IPS-20b (cell line): ENCODE results near the gene TSSK6.

Experiments used
- H3K27ac ChIP-seq: one replicate; pipeline ENCODE4 v1.5.1; 2013; ENCODE audit warnings: low read length
- H3K27me3 ChIP-seq: 2 replicates; pipeline ENCODE4 v1.6.1; 2013; ENCODE audit warnings: mild to moderate bottlenecking, low read length, inconsistent platforms; ENCODE audit not compliant: insufficient read depth
- H3K36me3 ChIP-seq: 2 replicates; pipeline ENCODE4 v1.6.1; 2013; ENCODE audit warnings: low read depth, mild to moderate bottlenecking, inconsistent platforms, low read length, moderate library complexity; ENCODE audit not compliant: insufficient read depth
- H3K4me1 ChIP-seq: 2 replicates; pipeline ENCODE4 v1.6.1; 2013; ENCODE audit warnings: mild to moderate bottlenecking, control low read depth, inconsistent platforms, low read length, moderate library complexity; ENCODE audit not compliant: insufficient read depth
- H3K4me3 ChIP-seq: 2 replicates; pipeline ENCODE4 v1.5.1; 2013; ENCODE audit warnings: mild to moderate bottlenecking, low read length, inconsistent platforms
- H3K9ac ChIP-seq: 2 replicates; pipeline ENCODE4 v1.6.1; 2013; ENCODE audit warnings: low read depth, mild to moderate bottlenecking, inconsistent platforms, low read length, moderate library complexity
- H3K9me3 ChIP-seq: 2 replicates; pipeline ENCODE4 v1.6.1; 2013; ENCODE audit warnings: mild to moderate bottlenecking, low read depth, low read length, inconsistent platforms; ENCODE audit not compliant: insufficient read depth

Gene TSSK6

DNA sequence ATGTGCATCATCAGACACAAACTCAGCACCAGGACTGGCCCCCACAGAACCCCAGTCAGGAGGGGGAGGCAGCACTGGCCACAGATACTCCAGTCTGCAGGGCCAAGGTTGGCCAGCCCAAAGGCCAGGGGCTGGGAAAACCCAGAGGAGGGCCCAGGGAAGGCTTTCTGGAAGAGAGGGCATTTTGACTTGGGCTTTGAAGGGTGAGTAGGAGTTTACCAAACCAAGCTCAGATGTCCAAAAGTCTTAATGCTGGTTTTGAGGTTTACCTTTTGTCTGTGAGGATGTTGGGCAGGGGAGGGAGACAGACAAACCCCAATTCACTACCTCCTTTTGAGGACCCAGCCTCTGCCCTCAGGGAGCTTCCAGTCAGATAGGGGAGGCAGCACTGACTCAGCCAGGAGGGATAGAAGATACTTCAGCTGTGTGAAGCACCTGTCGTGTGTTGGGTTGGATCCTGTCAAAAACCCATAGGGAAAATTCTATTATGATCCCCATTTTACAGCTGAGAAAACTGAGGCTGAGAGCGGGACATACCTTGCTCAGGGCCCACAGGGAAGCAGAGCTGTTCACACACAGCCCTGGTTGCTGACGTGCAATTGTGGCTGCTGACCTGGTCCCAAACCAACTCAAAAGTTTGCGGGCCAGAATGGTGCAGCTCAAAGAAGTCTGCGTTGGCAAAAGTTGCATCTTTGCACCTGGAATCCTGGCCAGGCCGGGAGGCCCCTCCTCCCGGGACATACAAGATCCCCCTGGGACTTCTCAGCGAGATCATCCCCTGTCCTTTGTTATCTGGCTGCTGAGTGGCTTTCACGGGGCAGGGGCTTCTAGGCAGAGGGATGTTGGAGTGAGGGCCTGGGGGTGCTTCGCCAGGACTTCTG, 35.9 kb upstream of the TSSK6 start:
- no peaks in the 10 kb centered on the region for H3K4me1 ChIP-seq
- H3K36me3 ChIP-seq: no peaks in the 10 kb centered on the region
- no peak overlapping the region for H3K27ac ChIP-seq
- no peaks in the 10 kb centered on the region for H3K9me3 ChIP-seq
- no peak overlapping the region for H3K9ac ChIP-seq
- no peaks in the 10 kb centered on the region for H3K27me3 ChIP-seq
- no peak overlapping the region for H3K4me3 ChIP-seq

GRCh38 chr19:19550485-19550929, 35.2 kb upstream of the TSSK6 start:
- H3K27ac ChIP-seq: no peak overlapping the region
- H3K4me1 ChIP-seq: no peaks in the 10 kb centered on the region
- no peak overlapping the region for H3K4me3 ChIP-seq
- no peaks in the 10 kb centered on the region for H3K36me3 ChIP-seq
- no peaks in the 10 kb centered on the region for H3K9me3 ChIP-seq
- H3K27me3 ChIP-seq: no peaks in the 10 kb centered on the region
- no peak overlapping the region for H3K9ac ChIP-seq

DNA sequence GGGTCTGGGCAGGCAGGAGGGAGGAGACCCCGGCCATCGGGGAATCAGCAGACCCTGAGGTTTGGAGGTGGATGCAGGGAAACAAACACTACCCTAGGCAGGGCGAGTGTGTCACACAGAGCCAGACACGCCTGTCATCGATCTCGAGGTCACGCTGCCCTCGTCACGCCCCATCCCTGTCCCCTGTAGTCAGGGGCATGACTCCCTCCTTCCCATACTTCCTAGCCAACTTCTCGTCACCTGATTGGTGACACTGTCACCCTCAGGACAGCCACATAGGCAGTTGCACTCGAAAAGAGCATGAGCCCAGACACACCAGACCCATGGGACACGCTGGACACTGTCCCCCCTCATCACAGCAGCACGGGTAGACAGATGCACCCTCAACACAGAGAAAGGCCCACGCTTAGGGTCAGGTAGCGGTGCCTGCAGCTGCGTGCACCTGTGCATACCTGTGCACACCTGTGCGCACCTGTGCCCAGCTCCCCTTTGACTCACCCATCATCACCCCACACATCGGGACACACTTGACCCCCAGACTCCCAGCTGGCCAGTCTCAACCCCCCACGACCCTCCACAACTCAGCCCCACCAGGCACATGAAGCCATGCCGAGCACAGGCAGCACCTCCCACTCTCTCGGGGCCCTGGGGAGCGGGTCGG, 34.6 kb upstream of the TSSK6 start:
- no peak overlapping the region for H3K9ac ChIP-seq
- H3K36me3 ChIP-seq: no peaks in the 10 kb centered on the region
- H3K4me1 ChIP-seq: no peaks in the 10 kb centered on the region
- no peaks in the 10 kb centered on the region for H3K9me3 ChIP-seq
- no peaks in the 10 kb centered on the region for H3K27me3 ChIP-seq
- H3K4me3 ChIP-seq: no peak overlapping the region
- H3K27ac ChIP-seq: no peak overlapping the region

- H3K27ac ChIP-seq: no peak overlapping the region
- no peaks in the 10 kb centered on the region for H3K9me3 ChIP-seq
- no peaks in the 10 kb centered on the region for H3K36me3 ChIP-seq
- no peaks in the 10 kb centered on the region for H3K27me3 ChIP-seq
- no peak overlapping the region for H3K4me3 ChIP-seq
- H3K4me1 ChIP-seq: no peaks in the 10 kb centered on the region
- H3K9ac ChIP-seq: no peak overlapping the region
These were observed 33.8 kb upstream of the TSSK6 start for GRCh38 chr19:19548915-19549759.

- Histone ChIP-seq H3K36me3 (no peaks in the 10 kb centered on the region), H3K4me3 (no peak overlapping the region), H3K9me3 (no peaks in the 10 kb centered on the region), H3K4me1 (no peaks in the 10 kb centered on the region), H3K9ac (no peak overlapping the region), H3K27me3 (no peaks in the 10 kb centered on the region), H3K27ac (no peak overlapping the region)
These were observed 32.5 kb upstream of the TSSK6 start for GRCh38 chr19:19547674-19548336.

GRCh38 chr19:19546751-19547162, 31.4 kb upstream of the TSSK6 start:
- no peaks in the 10 kb centered on the region for H3K27me3 ChIP-seq

DNA sequence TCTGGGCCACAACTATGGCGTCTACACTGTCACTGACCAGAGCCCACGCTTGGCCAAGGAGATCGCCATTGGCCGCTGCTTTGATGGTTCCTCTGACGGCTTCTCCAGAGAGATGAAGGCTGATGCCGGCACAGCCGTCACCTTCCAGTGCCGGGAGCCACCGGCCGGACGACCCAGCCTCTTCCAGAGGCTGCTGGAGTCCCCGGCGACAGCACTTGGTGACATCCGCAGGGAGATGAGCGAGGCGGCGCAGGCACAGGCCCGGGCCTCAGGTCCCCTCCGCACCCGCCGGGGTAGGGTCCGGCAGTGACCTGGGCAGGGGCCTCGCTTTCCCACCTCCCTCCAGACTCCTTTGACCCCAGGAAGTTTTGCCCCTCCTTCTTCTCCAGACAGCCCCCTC, 30.4 kb upstream of the TSSK6 start:
- Histone ChIP-seq H3K4me1 (no peaks in the 10 kb centered on the region), H3K9ac (no peak overlapping the region), H3K9me3 (no peaks in the 10 kb centered on the region), H3K27me3 (peaks cover 5% of the 10 kb centered on the region; the same call in 1 of the 2 replicates), H3K27ac (no peak overlapping the region), H3K4me3 (no peak overlapping the region), H3K36me3 (no peaks in the 10 kb centered on the region)

More at GRCh38 chr19:19546751-19547162, 31.4 kb upstream of the TSSK6 start:
- Histone ChIP-seq H3K9me3 (no peaks in the 10 kb centered on the region), H3K4me3 (no peak overlapping the region), H3K27ac (no peak overlapping the region), H3K9ac (no peak overlapping the region), H3K36me3 (no peaks in the 10 kb centered on the region), H3K4me1 (no peaks in the 10 kb centered on the region)

DNA sequence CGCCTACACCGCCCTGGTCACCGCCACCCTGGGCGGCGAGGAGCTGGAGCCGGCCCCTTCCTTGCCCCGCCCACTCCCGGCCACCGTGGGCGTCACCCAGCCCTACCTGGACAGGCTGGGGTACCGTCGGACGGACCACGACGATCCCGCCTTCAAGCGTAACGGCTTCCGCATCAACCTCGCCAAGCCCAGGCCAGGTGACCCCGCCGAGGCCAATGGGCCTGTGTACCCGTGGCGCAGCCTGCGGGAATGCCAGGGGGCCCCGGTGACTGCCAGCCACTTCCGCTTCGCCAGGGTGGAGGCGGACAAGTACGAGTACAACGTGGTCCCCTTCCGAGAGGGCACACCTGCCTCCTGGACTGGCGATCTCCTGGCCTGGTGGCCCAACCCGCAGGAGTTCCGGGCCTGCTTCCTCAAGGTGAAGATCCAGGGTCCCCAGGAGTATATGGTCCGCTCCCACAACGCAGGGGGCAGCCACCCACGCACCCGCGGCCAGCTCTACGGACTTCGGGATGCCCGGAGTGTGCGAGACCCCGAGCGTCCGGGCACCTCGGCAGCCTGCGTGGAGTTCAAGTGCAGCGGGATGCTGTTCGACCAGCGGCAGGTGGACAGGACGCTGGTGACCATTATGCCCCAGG, 29.7 kb upstream of the TSSK6 start:
- H3K9me3 ChIP-seq: no peaks in the 10 kb centered on the region
- no peak overlapping the region for H3K4me3 ChIP-seq
- no peaks in the 10 kb centered on the region for H3K4me1 ChIP-seq
- H3K27me3 ChIP-seq: peaks cover 9% of the 10 kb centered on the region
- H3K36me3 ChIP-seq: no peaks in the 10 kb centered on the region
- H3K27ac ChIP-seq: no peak overlapping the region
- no peak overlapping the region for H3K9ac ChIP-seq

- Histone ChIP-seq H3K36me3 (no peaks in the 10 kb centered on the region), H3K9me3 (no peaks in the 10 kb centered on the region), H3K4me3 (no peak overlapping the region), H3K27ac (no peak overlapping the region), H3K9ac (no peak overlapping the region), H3K4me1 (no peaks in the 10 kb centered on the region), H3K27me3 (peaks cover 16% of the 10 kb centered on the region)
These were observed 29.1 kb upstream of the TSSK6 start for GRCh38 chr19:19544257-19544953.

GRCh38 chr19:19543640-19544039, 28.3 kb upstream of the TSSK6 start:
- no peak overlapping the region for H3K9ac ChIP-seq
- H3K27ac ChIP-seq: no peak overlapping the region
- no peaks in the 10 kb centered on the region for H3K4me1 ChIP-seq
- H3K36me3 ChIP-seq: no peaks in the 10 kb centered on the region
- H3K27me3 ChIP-seq: peaks cover 24% of the 10 kb centered on the region
- no peaks in the 10 kb centered on the region for H3K9me3 ChIP-seq
- no peak overlapping the region for H3K4me3 ChIP-seq
